Measurements from ENCODE around the gene NTSR2. TPM values are rescaled to one million over a fixed set of nuclear protein-coding genes. Genes with fewer than 3 reads are reported as not detected.

NTSR2 gene
- total RNA-seq, 1 donor from 2014 or later, result not detected

DNA sequence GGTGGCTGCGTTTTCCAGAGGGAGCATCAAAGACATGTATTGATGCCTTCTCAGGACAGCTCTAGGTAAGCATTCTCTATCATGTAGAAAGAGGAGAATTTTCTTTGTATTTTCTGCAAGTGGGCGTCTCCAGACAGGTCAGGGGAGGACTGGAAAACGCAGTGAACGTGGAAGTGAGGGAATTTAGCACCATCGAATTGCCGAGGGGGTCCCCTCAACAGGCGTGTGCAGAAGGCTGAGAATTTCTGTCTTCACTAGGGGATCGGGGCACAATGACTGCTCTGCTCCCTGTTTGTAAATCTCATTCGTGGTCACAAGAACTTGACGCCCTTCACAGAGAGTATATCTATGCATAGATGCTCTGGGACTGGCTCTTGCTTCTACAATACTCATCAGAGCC lies 5.0 kb upstream of the NTSR2 start:
- Histone ChIP-seq H3K36me3 (no peaks in the 10 kb centered on the region), H3K9me3 (no peaks in the 10 kb centered on the region), H3K27me3 (peaks cover 43% of the 10 kb centered on the region), H3K4me1 (peaks cover under 1% of the 10 kb centered on the region), H3K27ac (no peak overlapping the region), H3K4me3 (no peak overlapping the region)
- ATAC-seq, result no peak
- intact Hi-C loops (cut with DNase I), result no loop called here
- TF ChIP-seq, protein P1, sequence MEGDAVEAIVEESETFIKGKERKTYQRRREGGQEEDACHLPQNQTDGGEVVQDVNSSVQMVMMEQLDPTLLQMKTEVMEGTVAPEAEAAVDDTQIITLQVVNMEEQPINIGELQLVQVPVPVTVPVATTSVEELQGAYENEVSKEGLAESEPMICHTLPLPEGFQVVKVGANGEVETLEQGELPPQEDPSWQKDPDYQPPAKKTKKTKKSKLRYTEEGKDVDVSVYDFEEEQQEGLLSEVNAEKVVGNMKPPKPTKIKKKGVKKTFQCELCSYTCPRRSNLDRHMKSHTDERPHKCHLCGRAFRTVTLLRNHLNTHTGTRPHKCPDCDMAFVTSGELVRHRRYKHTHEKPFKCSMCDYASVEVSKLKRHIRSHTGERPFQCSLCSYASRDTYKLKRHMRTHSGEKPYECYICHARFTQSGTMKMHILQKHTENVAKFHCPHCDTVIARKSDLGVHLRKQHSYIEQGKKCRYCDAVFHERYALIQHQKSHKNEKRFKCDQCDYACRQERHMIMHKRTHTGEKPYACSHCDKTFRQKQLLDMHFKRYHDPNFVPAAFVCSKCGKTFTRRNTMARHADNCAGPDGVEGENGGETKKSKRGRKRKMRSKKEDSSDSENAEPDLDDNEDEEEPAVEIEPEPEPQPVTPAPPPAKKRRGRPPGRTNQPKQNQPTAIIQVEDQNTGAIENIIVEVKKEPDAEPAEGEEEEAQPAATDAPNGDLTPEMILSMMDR (IDR thresholded peaks at IDR 0.05), result no peak
- no peak for DNase-seq

DNA sequence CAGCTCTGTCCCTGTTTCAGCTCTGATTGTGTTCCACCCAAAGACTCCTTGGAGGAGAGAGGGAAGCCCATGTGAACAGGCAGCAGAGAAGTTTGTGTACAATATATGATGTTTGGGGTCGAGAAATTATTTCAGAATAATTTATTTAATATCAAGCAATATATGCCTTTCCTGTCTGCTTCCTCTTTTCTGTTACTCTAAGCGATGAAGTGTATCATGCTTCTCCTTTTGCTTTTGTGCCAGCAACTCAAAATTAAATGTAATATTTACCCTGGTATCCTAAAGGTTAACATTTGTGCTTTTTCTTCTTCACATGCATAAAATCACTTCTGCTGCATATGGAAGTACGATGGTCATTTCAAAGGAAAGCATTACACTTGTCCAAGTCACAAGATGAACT lies 2.4 kb upstream of the NTSR2 start:
- TF ChIP-seq, protein P1 (IDR thresholded peaks at IDR 0.05), result no peak
- H3K36me3 ChIP-seq, result no peaks in the 10 kb centered on the region
- DNase-seq, result no peak
- peaks cover 4% of the 10 kb centered on the region for H3K4me1 ChIP-seq
- intact Hi-C loops (cut with DNase I), result no loop called here
- ATAC-seq, result no peak
- H3K9me3 ChIP-seq, result no peaks in the 10 kb centered on the region
- H3K27ac ChIP-seq, result no peak overlapping the region
- peaks cover 28% of the 10 kb centered on the region for H3K27me3 ChIP-seq
- no peak overlapping the region for H3K4me3 ChIP-seq

DNA sequence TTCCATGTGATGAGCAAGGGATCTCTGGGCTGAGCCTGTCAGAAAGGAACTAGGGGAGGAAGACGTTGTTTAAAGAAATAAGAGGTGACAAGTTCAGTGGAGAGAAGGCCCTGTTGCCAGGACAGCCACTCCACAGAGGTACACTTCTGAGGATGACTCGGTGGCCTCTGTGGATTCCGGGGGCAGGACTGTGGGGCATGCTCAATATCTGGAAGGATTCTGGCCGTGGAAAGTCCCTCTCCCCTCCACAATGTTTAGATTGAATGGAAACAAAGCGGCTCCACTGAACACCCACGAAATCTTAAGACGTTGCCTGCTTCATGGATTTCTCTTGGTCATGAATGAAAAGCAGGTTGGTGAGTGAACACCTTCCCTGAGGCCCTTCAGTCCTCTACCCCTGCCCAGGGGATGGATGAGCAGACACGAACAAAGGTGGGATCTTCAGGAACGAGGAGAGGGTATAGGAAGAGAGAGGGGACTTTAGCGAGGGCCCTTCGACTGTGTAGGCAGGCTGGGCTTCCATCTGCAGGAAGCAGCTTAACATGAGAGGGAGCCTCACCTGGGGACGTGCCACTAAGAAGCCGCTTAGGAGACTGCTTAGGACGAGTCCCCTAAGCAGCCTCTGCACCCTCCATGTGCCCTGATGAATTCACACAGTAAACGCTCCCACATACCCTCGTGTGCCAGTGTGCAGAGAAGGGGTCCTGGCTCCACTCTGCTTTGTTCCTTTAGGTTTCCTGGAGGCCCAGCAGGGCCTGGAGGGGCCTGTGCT lies 1.9 kb downstream of the NTSR2 start:
- H3K4me1 ChIP-seq, result peaks cover 4% of the 10 kb centered on the region
- no peak overlapping the region for H3K4me3 ChIP-seq
- ATAC-seq (no peak), DNase-seq (no peak)
- no peaks in the 10 kb centered on the region for H3K9me3 ChIP-seq
- peaks cover 15% of the 10 kb centered on the region for H3K27me3 ChIP-seq
- H3K27ac ChIP-seq, result no peak overlapping the region
- no peaks in the 10 kb centered on the region for H3K36me3 ChIP-seq
- intact Hi-C loops (cut with DNase I), result no loop called here
- TF ChIP-seq, protein P1 (IDR thresholded peaks at IDR 0.05), result no peak

DNA sequence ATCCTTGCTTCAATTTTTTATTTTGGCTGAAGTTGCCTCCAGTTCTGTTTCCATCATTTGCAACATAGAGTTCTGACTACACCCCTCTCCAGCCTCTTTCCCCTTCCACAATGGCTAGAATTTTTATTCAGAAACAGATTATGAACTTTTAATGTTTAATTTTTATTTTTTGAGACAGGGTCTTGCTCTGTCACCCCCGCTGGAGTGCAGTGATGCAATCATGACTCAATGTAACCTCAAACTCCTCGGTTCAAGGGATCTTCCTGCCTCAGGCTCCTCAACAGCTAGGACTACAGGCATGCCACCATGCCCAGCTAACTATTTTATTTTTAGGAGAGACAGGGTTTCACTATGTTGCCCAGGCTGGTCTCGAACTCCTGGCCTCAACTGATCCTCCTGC lies 2.8 kb downstream of the NTSR2 start:
- Histone ChIP-seq H3K4me1 (peaks cover 4% of the 10 kb centered on the region), H3K4me3 (no peak overlapping the region), H3K27ac (no peak overlapping the region), H3K36me3 (no peaks in the 10 kb centered on the region), H3K27me3 (peaks cover 13% of the 10 kb centered on the region), H3K9me3 (no peaks in the 10 kb centered on the region)
- ATAC-seq, result no peak
- DNase-seq, result no peak
- TF ChIP-seq, protein P1 (IDR thresholded peaks at IDR 0.05), result no peak
- intact Hi-C loops (cut with DNase I), result no loop called here

DNA sequence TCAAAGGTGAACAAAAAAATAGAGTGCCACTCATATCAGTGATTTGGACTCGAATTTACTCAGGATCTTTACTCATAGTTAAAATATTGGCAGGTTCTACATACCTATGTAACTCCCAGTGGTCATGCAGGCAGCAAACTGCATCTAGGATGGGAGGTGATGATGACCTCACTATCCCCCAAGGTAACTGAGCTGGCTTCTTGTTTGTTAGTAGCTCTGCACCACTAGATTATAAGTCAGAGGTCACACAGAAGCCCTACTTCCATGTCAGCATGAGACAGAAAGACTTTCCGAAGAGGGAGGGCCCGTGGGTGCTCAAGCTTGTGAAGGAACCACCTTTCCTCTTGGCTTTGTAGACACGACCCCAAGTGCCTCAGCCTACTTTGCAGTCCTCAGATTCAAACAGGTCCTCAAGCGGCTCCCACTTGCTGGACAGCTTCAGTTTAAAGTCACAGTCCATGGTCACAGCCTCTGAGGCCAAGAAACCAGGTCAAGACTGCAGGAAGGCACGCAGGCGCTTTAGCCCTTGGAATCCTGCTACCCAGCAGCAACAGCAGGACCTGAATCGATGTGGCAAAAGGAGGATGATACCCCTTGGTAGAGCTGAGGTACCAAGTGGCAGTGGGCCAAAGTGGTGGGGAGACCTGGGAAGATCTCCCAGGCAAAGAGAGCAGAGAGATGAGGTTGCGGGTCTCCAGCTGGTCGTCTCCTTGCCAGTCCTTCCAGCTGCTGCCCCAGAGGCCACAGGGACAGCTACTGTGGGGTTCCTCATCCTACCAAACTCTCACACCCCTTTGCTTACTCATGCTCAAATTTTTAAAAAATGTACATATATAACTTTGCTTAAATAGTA lies 4.3 kb downstream of the NTSR2 start:
- H3K9me3 ChIP-seq, result no peaks in the 10 kb centered on the region
- no peak overlapping the region for H3K4me3 ChIP-seq
- DNase-seq (no peak), ATAC-seq (no peak)
- no peak overlapping the region for H3K27ac ChIP-seq
- H3K27me3 ChIP-seq, result peaks cover 10% of the 10 kb centered on the region
- TF ChIP-seq, protein P1 (IDR thresholded peaks at IDR 0.05), result no peak
- intact Hi-C loops (cut with DNase I), result no loop called here
- peaks cover 4% of the 10 kb centered on the region for H3K4me1 ChIP-seq
- H3K36me3 ChIP-seq, result no peaks in the 10 kb centered on the region
